ENCODE measurements around the gene PIEZO2.

DNA sequence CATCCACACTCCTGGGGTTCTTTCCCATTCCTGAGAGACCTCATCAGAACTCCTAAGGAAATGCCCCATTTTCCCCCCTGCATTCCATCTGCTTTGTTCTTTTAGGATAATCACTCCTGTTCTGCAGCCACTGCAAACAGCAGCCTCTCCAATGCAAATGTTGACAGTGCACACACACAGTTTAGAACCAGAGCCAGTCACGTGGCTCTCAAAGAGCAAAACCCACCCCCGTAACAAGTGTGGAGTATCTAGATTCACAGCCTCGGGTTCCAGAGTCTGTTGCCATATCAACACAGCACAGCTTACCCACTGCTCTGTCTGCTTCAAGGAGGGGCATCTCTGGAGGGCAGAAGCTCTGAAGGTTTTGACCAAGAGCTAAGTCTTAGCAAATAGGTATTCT, 443.6 kb downstream of the PIEZO2 start:
- TF ChIP-seq, protein P1, sequence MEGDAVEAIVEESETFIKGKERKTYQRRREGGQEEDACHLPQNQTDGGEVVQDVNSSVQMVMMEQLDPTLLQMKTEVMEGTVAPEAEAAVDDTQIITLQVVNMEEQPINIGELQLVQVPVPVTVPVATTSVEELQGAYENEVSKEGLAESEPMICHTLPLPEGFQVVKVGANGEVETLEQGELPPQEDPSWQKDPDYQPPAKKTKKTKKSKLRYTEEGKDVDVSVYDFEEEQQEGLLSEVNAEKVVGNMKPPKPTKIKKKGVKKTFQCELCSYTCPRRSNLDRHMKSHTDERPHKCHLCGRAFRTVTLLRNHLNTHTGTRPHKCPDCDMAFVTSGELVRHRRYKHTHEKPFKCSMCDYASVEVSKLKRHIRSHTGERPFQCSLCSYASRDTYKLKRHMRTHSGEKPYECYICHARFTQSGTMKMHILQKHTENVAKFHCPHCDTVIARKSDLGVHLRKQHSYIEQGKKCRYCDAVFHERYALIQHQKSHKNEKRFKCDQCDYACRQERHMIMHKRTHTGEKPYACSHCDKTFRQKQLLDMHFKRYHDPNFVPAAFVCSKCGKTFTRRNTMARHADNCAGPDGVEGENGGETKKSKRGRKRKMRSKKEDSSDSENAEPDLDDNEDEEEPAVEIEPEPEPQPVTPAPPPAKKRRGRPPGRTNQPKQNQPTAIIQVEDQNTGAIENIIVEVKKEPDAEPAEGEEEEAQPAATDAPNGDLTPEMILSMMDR (IDR thresholded peaks at IDR 0.05; ENCODE audit: insufficient read depth, low read length): no peak
- no peak for TF ChIP-seq POLR2AphosphoS5 (IDR thresholded peaks at IDR 0.05; ENCODE audit: low read depth)
- TF ChIP-seq, protein P2, sequence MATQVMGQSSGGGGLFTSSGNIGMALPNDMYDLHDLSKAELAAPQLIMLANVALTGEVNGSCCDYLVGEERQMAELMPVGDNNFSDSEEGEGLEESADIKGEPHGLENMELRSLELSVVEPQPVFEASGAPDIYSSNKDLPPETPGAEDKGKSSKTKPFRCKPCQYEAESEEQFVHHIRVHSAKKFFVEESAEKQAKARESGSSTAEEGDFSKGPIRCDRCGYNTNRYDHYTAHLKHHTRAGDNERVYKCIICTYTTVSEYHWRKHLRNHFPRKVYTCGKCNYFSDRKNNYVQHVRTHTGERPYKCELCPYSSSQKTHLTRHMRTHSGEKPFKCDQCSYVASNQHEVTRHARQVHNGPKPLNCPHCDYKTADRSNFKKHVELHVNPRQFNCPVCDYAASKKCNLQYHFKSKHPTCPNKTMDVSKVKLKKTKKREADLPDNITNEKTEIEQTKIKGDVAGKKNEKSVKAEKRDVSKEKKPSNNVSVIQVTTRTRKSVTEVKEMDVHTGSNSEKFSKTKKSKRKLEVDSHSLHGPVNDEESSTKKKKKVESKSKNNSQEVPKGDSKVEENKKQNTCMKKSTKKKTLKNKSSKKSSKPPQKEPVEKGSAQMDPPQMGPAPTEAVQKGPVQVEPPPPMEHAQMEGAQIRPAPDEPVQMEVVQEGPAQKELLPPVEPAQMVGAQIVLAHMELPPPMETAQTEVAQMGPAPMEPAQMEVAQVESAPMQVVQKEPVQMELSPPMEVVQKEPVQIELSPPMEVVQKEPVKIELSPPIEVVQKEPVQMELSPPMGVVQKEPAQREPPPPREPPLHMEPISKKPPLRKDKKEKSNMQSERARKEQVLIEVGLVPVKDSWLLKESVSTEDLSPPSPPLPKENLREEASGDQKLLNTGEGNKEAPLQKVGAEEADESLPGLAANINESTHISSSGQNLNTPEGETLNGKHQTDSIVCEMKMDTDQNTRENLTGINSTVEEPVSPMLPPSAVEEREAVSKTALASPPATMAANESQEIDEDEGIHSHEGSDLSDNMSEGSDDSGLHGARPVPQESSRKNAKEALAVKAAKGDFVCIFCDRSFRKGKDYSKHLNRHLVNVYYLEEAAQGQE (IDR thresholded peaks at IDR 0.05; ENCODE audit: insufficient replicate concordance, low read depth): no peak
- no peak for TF ChIP-seq GABPA (IDR thresholded peaks at IDR 0.05; ENCODE audit: low read depth)
- no peak for TF ChIP-seq SPI1 (IDR thresholded peaks at IDR 0.05; ENCODE audit: borderline replicate concordance, low read depth)
